ENCODE results near the gene SPATA31C1. TPM values are rescaled to one million over a fixed set of nuclear protein-coding genes. Genes with fewer than 3 reads are reported as not detected.
A peak's percentile ranks its signal among the peaks of the same experiment; 100 is the strongest.
"Not testable (repeated sequence)": the region's sequence is repeated elsewhere in the genome, so short reads cannot be mapped to it uniquely, and the experiment has no call there.

SPATA31C1 gene
- total RNA-seq, 1 donor from 2014 or later: not detected

DNA sequence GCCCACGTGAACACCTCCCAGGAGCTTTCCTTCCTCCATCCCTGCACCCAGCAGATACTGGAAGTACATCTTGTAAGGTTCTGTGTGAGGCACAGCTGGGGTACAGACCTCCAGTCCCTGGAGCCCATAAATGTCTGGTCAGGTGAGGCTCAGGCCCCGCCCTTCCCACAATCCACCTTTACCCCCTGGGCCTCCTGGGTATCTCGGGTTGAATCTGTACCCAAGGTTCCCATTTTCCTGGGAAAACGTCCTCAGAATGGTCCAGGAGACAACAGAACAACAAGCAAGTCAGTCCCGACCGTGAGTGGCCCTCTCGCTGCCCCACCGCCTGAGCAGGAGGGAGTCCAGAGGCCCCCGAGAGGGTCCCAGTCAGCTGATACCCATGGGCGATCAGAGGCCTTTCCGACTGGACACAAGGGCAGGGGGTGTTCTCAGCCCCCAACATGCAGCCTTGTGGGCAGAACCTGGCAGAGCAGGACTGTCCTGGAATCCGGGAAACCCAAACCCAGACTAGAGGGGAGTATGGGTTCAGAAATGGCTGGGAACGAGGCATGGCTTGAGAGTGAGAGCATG, 30.7 kb upstream of the SPATA31C1 start:
- no peak for DNase-seq

DNA sequence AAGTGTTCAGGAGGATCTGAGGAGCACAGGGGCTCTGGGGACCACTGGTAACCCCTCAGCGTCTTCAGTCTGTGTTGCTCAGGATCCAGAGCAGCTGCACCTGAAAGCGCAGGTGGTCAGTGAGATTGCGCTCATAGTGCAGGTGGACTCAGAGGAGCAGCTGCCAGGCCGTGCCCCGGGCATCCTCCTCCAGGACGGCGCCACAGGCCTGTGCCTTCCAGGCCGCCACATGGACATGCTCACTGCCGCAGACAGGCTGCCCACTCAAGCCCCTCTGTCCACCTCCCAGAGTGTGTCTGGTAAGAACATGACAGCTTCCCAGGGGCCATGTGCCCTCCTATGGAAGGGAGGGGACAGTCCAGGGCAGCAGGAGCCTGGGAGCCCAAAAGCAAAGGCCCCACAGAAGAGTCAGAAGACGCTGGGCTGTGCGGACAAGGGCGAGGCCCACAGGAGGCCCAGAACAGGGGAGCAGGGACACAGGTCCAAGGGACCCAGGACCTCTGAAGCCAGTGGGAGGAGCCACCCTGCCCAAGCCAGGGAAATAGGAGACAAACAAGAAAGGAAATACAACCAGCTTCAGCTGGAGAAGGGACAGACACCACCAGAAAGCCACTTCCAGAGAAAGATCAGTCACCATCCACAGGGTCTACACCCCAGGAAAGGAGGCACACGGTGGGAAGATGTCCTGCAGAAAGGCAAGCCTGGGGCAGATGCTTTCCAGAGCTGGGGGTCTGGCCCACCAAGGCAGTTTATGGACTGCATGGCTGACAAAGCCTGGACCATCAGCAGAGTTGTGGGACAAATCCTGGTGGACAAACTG, 29.9 kb upstream of the SPATA31C1 start:
- DNase-seq: no peak

DNA sequence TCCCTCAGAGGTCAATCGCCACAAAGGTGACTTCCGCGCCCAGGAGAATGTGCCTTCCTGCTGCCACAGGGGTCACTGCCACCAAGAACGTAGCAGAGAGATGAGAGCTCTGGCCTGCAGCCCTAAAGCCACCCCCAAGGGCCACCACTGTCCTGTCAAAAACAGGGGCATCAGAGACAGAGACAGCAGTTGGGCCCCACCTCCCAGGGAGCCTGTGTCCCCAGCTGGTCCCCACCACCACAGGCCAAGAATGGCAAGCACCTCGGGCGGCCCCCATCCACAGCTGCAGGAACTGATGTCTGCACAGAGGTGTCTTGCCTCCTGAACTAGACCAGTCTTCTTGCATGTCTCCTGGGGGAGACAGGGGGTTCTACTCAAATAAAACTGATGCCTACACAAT, 29.3 kb upstream of the SPATA31C1 start:
- DNase-seq: no peak

DNA sequence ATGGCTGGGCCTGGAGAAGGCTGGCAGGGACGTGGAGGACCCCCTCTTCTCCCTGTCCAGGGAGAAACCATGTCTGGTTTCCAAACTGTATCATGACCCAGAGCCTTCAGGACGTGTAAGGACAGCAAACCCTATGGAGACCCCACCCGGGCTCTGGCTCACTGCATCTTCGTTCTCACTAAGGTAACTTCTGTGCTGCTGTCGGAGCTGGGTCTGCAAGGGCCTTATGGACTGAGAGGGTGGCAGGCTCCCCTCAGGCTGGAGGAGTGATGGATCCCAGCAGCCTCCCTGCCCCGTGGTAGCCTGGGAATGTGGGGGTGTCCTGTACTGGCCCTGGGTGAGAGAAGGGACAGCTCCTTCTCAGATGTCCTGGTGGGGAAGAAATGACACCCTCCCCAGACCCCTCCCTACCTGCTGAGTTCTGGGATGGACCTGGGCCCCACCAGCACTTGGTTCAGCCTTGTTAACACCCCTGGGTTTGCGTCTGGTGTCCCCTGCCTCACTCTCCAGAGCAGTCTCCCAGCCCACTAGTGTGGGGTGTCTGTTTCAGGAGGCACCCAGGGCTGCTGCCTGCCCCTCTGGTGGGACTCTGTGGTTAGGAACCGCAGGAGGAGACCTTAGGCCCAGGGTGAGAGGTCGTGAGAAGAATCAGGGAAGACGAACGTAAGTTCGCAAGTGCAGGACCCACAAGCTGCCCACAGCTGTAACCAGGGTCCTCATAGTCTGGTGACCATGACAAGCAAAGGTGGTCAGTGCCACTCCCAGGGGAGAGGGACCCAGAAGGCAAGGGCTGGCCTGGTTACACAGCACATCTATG, 28.5 kb upstream of the SPATA31C1 start:
- no peak for DNase-seq

DNA sequence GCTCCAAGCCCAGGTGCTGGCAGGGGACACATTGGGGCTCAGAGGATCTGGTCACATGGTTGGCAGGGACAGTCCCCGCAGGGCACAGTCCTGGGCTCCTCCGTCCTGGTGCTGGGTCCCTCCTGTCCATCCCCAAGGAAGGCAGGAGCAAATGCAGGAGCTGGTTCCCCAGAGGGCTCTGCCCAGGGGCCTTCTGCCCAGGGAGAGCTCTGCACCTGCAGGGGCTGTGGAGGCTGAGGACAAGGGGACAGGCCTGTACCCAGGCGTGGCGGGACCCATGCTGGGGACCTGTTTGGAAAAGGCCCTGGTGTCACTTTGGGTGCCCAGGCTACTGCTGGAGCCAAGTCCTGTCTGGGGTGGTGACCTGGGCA, 27.9 kb upstream of the SPATA31C1 start:
- no peak for DNase-seq

DNA sequence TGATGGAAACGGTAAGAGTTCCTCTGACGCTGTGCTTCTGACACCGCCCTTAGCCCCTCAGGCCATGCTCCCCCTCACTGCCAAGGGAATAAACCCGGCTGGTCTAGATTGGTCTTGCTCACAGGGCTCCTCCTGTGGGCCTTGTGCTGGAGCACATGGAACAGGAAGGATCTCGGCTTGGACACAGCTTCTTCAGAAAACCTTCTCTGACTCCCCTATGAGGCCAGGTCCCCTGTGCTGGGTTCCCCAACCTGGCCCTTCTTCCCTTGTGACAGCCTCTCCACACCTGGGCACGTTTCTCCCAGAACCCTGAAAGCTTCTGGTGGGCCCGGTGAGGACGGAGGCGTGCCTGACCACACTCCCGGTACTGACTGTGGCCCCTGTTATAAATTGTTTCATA, 26.9 kb upstream of the SPATA31C1 start:
- no peak for DNase-seq

DNA sequence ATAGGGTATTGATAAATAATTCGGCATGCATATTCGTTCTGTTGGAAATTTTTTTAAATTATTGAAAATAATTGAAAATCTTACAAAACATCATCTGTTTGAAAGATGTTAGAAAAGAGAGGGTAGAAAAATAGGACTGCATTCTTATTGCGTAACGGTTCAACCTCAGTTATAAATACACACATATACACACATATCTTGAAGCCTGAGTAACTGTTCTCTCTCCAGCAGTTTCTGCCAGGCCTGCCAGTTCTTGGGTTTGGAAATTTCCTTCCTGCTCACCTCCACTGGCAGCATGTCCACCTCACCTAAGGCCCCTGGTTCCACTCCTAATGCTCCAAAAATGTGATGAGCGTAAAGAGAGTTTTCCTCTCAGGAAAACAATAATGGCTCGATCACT, 26.0 kb upstream of the SPATA31C1 start:
- DNase-seq: no peak

DNA sequence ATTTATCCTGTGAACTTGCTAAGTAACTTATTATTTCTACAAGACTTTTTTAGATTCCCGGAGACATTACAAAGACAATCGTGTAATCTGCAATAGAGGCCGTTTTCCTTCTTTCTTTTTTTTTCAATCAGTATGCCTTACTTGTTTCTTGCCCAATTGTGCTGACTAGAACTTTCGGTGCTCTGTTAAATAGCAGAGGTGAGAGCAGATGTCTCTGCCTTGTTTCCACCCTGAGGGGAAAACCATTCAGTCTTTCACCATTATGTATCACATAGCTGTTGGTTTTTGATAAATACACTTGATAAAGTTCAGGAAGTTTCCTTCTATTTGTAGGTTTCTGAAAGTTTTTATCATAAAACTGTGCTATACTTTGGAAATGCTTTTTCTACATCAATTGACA, 24.8 kb upstream of the SPATA31C1 start:
- no peak for DNase-seq

DNA sequence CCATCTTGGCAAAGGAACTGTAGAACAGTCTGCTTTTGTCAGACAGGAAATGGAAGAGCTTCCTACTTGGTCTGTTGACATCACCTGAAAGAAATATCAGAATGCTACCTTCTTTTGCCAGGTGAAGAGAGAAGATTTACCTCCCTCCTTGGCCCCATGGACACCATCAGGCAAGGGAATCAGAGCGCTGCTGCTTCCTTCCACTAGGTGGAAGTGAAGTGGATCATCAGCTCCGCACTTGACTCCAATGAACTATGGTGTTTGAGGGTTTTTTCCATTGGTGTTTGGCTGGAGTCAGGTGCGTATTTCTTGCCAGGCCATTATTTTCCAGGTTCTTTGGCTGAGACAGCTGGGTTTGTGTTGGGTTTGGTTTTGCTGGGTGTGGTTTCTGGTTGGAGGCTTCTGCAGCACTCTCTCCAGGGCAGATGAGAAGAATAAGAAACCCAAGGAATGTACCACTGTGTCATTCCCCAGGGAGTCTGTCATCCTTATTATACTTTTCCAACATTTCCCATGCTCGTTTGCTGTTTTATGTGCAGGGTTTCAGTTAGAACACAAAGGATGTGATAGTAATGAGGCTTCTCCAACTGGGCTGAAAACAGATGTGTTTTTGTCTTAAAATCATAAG, 22.6 kb upstream of the SPATA31C1 start:
- no peak for DNase-seq

DNA sequence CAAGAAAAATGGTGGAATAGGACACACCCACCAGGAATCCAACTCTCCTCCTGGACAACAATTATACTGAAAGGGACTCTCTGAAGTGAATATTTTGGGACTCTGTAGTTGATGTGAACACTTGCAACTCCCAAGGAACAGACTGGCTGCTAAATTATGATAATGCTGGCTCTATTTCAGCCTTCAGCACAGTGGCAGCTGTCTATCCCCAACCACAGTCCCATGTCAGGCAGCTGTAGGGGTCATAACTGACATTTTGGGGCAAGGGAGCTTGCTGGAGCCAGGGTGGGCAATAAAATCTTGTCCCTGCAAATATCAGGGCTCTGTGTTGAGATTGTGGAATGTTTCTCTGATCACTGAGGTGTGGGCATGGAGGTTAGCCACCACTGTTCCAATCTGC, 20.9 kb upstream of the SPATA31C1 start:
- no peak for DNase-seq

DNA sequence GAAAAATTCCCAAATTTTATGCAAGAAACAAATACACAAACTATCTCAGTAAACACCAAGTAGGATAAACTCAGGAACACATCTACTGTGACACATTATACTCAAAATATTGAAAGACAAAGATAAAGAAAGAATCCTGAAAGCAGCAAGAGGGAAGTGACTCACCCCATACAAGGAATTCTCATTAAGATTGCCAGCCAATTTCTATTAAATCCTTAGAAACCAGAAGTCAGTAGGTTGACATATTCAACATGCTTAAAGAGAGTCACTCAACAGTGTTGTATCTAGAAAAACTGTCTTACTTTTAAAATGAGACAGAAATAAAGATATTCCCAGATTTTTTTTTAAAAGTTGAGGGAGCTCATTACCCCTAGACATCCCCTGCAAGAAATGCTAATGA, 19.6 kb upstream of the SPATA31C1 start:
- DNase-seq: no peak

DNA sequence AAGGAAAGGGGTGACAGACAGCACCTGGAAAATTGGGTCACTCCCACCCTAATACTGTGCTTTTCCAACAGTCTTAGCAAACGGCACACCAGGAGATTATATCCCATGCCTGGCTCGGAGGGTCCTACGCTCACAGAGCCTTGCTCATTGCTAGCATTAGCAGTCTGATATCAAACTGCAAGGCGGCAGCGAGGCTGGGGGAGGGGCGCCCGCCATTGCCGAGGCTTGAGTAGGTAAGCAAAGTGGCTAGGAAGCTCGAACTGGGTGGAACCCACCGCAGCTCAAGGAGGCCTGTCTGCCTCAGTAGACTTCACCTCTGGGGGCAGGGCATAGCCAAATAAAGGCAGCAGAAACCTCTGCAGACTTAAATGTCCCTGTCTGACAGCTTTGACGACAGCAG, 15.4 kb upstream of the SPATA31C1 start:
- not testable (repeated sequence) for DNase-seq

DNA sequence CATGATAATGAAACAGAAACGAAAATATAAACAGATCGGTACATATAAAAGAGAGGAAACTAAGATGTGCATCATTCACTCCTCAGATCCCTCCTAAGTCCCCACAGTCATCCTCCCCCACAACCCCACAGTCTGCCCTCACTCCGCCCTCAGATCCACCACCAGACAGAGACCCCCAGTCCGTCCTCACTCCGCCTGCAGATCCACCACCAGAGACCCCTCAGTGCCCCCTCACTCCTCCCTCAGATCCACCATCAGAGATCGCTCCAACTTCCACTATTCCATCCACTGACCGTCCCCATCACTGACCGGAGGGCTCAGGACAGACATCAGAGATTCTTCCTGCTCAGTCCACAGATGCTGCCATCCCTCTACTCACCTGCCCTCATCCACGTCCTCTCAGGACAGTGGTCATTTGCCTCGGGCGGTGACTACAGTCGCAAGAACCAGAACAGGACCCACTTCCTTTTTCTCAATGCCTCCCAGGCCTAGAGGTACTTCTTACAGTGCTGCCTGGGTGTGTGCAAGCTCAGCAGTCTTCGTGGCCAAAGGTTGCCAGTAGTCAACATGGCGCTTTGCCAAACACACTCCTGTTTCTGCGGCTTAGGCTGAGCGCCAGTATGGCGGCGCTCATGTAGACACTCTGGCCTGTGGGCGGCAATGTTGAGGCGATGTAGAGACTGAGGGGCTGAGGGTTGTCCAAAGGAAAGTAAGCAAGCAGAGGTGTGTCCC, 8.3 kb upstream of the SPATA31C1 start:
- no peak for DNase-seq

DNA sequence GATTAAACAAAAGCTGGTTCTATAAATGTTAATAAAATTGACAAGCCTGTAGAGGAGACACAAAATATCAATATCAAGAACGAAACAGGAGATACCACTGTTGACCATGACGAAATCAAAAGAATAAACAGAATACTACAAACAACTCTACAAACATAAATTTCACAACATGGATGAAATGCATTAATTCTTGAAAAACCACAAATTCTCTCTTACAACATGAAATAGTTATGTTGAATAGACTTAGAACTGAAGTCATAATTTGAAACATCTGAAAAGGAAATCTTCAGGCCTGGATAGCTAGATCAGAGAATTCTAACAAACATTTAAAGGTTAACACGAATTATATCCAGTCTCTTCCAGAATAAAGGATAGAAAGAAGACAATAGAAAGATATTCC, 6.9 kb upstream of the SPATA31C1 start:
- peak; percentile 8 for DNase-seq

DNA sequence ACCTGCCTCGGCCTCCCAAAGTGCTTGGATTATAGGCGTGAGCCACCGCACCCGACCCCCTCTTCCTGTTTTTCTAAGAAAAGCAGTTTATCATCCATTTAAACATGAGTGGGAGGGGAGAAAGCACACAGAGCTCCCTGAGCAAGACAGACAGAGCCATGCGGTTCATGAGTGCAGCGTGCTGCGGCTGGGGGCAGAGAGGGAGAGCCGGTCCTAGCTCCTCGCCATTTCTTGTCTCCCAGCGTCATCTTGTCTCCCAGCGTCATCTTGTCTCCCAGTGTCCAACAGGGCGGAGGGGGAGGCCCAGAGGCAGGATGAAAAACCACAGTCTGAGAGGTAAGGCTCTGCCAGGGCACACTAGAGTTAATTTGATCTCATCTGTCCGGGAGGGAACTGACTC, 1.3 kb downstream of the SPATA31C1 start:
- not testable (repeated sequence) for DNase-seq

DNA sequence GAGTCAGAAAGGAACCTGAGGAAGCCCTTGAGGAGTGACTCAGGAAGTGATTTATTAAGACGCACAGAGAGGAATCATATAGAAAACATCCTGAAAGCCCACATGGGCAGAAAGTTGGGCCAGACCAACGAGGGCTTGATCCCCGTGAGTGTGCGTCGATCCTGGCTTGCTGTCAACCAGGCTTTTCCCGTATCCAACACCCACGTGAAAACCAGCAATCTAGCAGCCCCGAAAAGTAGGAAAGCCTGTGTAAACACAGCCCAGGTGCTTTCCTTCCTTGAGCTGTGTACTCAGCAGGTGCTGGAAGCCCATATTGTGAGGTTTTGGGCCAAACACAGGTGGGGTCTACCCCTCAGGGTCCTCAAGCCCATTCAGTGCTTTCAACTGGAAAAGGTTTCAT, 3.8 kb downstream of the SPATA31C1 start:
- not testable (repeated sequence) for DNase-seq

DNA sequence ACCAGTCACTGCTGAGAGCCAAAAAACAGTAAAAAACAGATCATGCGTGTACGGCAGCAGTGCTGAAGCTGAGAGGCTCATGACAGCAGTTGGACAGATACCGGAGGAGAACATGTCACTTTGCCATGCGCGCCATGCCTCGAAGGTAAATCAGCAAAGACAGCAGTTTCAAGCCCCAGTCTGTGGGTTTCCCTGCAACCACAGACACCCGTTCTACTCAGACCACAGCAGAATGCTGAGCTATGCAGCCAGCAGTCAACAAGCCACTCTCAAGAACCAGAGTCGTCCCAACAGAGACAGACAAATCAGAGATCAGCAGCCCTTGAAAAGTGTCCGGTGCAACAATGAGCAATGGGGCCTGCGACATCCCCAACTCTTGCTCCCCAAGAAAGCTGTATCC, 5.2 kb downstream of the SPATA31C1 start:
- not testable (repeated sequence) for DNase-seq

DNA sequence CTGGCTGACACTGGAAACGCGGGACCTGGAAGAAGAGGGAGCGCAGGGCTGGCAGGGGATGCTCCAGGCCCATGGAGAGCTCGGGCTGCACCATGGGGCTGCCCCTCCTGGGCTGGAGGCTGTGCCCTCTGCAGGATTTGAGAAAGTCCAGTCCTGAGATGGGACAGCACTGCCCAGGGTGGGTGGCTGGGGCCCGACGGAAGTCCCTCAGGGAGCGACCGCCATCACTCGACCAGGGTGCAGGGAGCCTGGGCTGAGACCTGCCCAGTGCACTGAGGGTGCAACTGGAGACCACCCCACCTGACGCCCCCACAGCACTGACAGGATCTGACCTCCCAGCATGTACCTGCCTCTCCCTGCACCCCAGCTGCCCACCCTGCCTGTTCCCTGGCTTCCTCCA, 7.1 kb downstream of the SPATA31C1 start:
- not testable (repeated sequence) for DNase-seq

DNA sequence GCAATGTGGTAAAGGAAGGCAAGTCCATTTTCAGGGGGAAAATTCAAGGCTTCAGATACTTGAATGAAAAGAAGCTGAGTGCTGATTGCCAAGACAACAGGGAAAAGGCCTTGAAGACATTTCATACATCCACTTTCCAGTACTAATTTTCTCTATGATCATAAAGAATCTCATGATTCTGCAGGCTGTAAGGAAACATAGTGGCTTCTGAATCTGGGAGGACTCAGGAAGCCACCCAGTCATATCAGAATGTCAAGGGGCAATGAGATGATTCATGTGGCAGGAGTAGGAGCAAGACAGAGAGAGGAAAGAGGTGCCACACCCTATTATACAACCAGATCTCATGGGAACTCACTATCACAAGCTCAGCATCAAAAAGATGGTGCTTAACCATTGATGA, 11.4 kb downstream of the SPATA31C1 start:
- not testable (repeated sequence) for DNase-seq

DNA sequence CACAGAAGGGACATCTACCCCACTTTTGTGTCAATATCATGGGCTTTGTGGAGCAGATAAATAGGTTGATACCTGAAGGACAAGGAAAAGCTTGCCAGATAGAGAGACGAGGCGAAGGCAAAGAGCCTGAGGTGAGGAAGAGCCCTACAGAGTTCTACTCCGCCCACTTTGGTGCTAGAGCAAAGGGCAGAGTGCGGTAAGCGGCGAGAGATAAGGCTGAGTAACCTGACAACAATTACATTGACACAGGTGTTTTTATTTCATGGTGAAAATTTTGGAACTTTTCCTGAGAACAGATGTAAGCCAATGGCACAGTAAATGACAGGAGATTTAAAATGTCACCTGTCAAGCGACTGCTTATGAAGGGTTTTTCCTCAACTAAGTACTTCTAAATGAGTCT, 16.7 kb downstream of the SPATA31C1 start:
- DNase-seq: not testable (repeated sequence)

DNA sequence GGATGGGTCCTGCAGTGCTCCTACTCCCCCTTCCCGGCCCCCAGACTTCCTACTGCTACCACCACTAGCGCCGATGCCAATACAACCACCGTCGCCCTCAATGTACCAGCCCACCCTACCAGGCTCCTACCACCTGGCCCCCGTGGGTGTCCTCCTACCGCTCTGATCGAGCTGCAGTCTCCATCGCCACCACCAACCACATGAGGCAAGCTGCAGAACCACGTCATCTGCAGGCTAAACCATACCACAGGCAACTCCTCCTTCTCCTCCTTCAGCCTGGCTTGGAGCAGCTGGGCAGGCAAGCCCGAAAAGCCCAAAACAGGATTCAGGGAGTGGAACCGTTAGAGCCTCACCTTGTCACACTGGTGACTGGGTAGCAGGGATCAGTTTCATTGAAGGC, 19.6 kb downstream of the SPATA31C1 start:
- DNase-seq: not testable (repeated sequence)

DNA sequence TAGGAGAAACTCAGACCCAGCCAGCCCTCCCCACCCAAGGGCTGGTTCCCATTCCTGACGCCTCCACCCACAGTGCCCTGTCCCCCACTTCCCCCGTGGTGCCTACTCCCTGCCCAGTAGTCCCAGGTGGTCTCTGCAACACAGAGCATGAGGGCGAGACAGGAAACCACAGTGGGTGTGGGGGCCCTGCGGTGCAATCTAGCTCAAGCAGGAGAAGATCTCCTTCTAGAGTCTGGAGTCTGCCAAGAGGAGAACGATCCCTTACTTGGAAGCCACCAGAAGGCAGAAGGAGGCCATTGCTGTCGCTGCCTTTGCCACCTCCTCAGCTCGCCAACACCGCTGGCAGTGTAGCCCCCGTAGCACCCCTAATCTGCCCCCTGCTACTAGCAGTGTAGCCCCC, 20.2 kb downstream of the SPATA31C1 start:
- DNase-seq: not testable (repeated sequence)
